Stimulated activated naive B cell treated with anti-CD40 and anti-IgM and Interleukin-4, amounts not matched to agents 10 μg/mL and 1 μg/mL and 100 μg/mL, for 72 hours (primary cell): Measurements from ENCODE around the gene MALT1.

Source experiments
- ATAC-seq, 2 donors: fragments of 150-1000 bp; cut with Tn5 transposase; replicated peaks; 2 replicates each; pipeline ENCODE4 v1.10.0; 2021; ENCODE audit warnings: moderate library complexity in 1 of 2
- DNase-seq: peaks from one replicate; pipeline ENCODE4 v3.0.0; 2021
- H3K27ac Mint-ChIP-seq: one replicate; pipeline ENCODE4 v1.8.0; 2022; ENCODE audit warnings: mild to moderate bottlenecking, mixed read lengths
- H3K27me3 Mint-ChIP-seq, 2 donors: one replicate each; pipeline ENCODE4 v1.8.0; 2022; ENCODE audit warnings: mixed read lengths in 2 of 2
- H3K36me3 Mint-ChIP-seq, 2 donors: one replicate each; pipeline ENCODE4 v1.8.0; 2022; ENCODE audit warnings: mixed read lengths in 2 of 2, mild to moderate bottlenecking in 1 of 2
- H3K4me1 Mint-ChIP-seq, 2 donors: one replicate each; pipeline ENCODE4 v1.8.0; 2022; ENCODE audit warnings: mixed read lengths in 2 of 2, mild to moderate bottlenecking in 1 of 2
- H3K4me3 Mint-ChIP-seq, 2 donors: one replicate each; pipeline ENCODE4 v1.8.0; 2022; ENCODE audit warnings: mild to moderate bottlenecking in 2 of 2, mixed read lengths in 2 of 2, moderate library complexity in 1 of 2
- H3K9me3 Mint-ChIP-seq, 2 donors: one replicate each; pipeline ENCODE4 v1.8.0; 2022; ENCODE audit warnings: mixed read lengths in 2 of 2, mild to moderate bottlenecking in 1 of 2

Gene MALT1

GRCh38 chr18:58788971-58789875 lies 118.0 kb downstream of the MALT1 start:
- Mint-ChIP-seq H3K36me3 (peaks cover 1 to 3% of the 10 kb centered on the region in 2 donors), H3K27ac (no peak overlapping the region), H3K27me3 (peaks cover 0 to 9% of the 10 kb centered on the region in 2 donors), H3K9me3 (no peaks in the 10 kb centered on the region), H3K4me1 (peaks cover 5 to 16% of the 10 kb centered on the region in 2 donors), H3K4me3 (no peak overlapping the region)
- ATAC-seq, result no peak
- DNase-seq, result no peak

GRCh38 chr18:58789876-58790240 lies 118.6 kb downstream of the MALT1 start:
- no peak for ATAC-seq
- peaks cover 5 to 16% of the 10 kb centered on the region in 2 donors for H3K4me1 Mint-ChIP-seq
- H3K27ac Mint-ChIP-seq, result no peak overlapping the region

GRCh38 chr18:58792086-58792485 lies 120.8 kb downstream of the MALT1 start:
- no peak for DNase-seq

More at GRCh38 chr18:58789876-58790240, 118.6 kb downstream of the MALT1 start:
- Mint-ChIP-seq H3K36me3 (peaks cover 0 to 3% of the 10 kb centered on the region in 2 donors), H3K4me3 (no peak overlapping the region), H3K9me3 (no peaks in the 10 kb centered on the region), H3K27me3 (peaks cover 0 to 9% of the 10 kb centered on the region in 2 donors)
- no peak for DNase-seq

GRCh38 chr18:58793361-58793760 lies 122.1 kb downstream of the MALT1 start:
- ATAC-seq, result no peak

More at GRCh38 chr18:58792086-58792485, 120.8 kb downstream of the MALT1 start:
- Mint-ChIP-seq H3K4me1 (peaks cover 5 to 11% of the 10 kb centered on the region in 2 donors), H3K36me3 (peaks cover 0 to 3% of the 10 kb centered on the region in 2 donors), H3K27me3 (peaks cover 0 to 9% of the 10 kb centered on the region in 2 donors), H3K4me3 (peak overlapping the region; percentile 43 to 71), H3K27ac (peak overlapping the region; percentile 51), H3K9me3 (no peaks in the 10 kb centered on the region)
- peak in 1 of 2 donors; percentile 31 for ATAC-seq

GRCh38 chr18:58796220-58796619 lies 125.0 kb downstream of the MALT1 start:
- peaks cover 12 to 15% of the 10 kb centered on the region in 2 donors for H3K4me1 Mint-ChIP-seq
- no peaks in the 10 kb centered on the region for H3K9me3 Mint-ChIP-seq
- no peak overlapping the region for H3K4me3 Mint-ChIP-seq
- no peaks in the 10 kb centered on the region for H3K36me3 Mint-ChIP-seq
- ATAC-seq, result no peak
- no peaks in the 10 kb centered on the region for H3K27me3 Mint-ChIP-seq
- no peak overlapping the region for H3K27ac Mint-ChIP-seq
- DNase-seq, result no peak

More at GRCh38 chr18:58793361-58793760, 122.1 kb downstream of the MALT1 start:
- no peak for DNase-seq
- Mint-ChIP-seq H3K4me1 (peaks cover 5 to 9% of the 10 kb centered on the region in 2 donors), H3K9me3 (no peaks in the 10 kb centered on the region), H3K4me3 (no peak overlapping the region), H3K36me3 (peaks cover 0 to under 1% of the 10 kb centered on the region in 2 donors), H3K27ac (no peak overlapping the region), H3K27me3 (peaks cover 0 to 2% of the 10 kb centered on the region in 2 donors)

- peak overlapping the region; percentile 38 for H3K27ac Mint-ChIP-seq
- H3K4me3 Mint-ChIP-seq, result no peak overlapping the region
- ATAC-seq (peak; percentile 98), DNase-seq (peak; percentile 8)
- H3K9me3 Mint-ChIP-seq, result peaks cover 0 to 3% of the 10 kb centered on the region in 2 donors
- H3K36me3 Mint-ChIP-seq, result peaks cover 0 to 3% of the 10 kb centered on the region in 2 donors
- H3K4me1 Mint-ChIP-seq, result peaks cover 8 to 9% of the 10 kb centered on the region in 2 donors
- H3K27me3 Mint-ChIP-seq, result peaks cover 0 to 3% of the 10 kb centered on the region in 2 donors
Observed at GRCh38 chr18:58800582-58800981, 129.3 kb downstream of the MALT1 start.

- Mint-ChIP-seq H3K4me3 (no peak overlapping the region), H3K27me3 (peaks cover 0 to 3% of the 10 kb centered on the region in 2 donors), H3K4me1 (peaks cover 9 to 14% of the 10 kb centered on the region in 2 donors)
Observed at GRCh38 chr18:58802959-58803358, 131.7 kb downstream of the MALT1 start.

GRCh38 chr18:58803978-58804377 lies 132.7 kb downstream of the MALT1 start:
- peaks cover 0 to 3% of the 10 kb centered on the region in 2 donors for H3K27me3 Mint-ChIP-seq
- H3K27ac Mint-ChIP-seq, result no peak overlapping the region

More at GRCh38 chr18:58802959-58803358, 131.7 kb downstream of the MALT1 start:
- no peak overlapping the region for H3K27ac Mint-ChIP-seq
- ATAC-seq, result no peak
- peaks cover 0 to 3% of the 10 kb centered on the region in 2 donors for H3K36me3 Mint-ChIP-seq
- peaks cover 0 to 3% of the 10 kb centered on the region in 2 donors for H3K9me3 Mint-ChIP-seq
- no peak for DNase-seq

More at GRCh38 chr18:58803978-58804377, 132.7 kb downstream of the MALT1 start:
- DNase-seq, result no peak
- peaks cover 9 to 14% of the 10 kb centered on the region in 2 donors for H3K4me1 Mint-ChIP-seq
- H3K9me3 Mint-ChIP-seq, result peaks cover 0 to 3% of the 10 kb centered on the region in 2 donors
- no peak for ATAC-seq
- peaks cover 0 to 3% of the 10 kb centered on the region in 2 donors for H3K36me3 Mint-ChIP-seq
- H3K4me3 Mint-ChIP-seq, result no peak overlapping the region
